Stimulated activated CD8-positive, alpha-beta memory T cell treated with anti-CD3 and anti-CD28 coated beads, Interleukin-7, amount 100 ng/mL, for 24 hours (primary cell): ENCODE data around the gene PCDH20.
"Not testable (repeated sequence)": the region's sequence is repeated elsewhere in the genome, so short reads cannot be mapped to it uniquely, and the experiment has no call there.

Source experiments
- DNase-seq: peaks from one replicate; pipeline ENCODE4 v3.0.0-alpha.2; 2020; ENCODE audit warnings: low read depth

PCDH20 gene

GRCh38 chr13:61415749-61416148, at the start of gene PCDH20:
PCDH20 (minus strand) TSS chr13:61415849; CDS start chr13:61415158, 691 bp downstream.
- no peak for DNase-seq

- no peak for DNase-seq
Observed at GRCh38 chr13:61463024-61463423, 47.4 kb upstream of the PCDH20 start.

GRCh38 chr13:61453121-61453520, 37.5 kb upstream of the PCDH20 start:
- DNase-seq, result no peak

- no peak for DNase-seq
Observed at GRCh38 chr13:61432029-61432428, 16.4 kb upstream of the PCDH20 start.

GRCh38 chr13:61423915-61424314, 8.3 kb upstream of the PCDH20 start:
- DNase-seq, result no peak

GRCh38 chr13:61417086-61417570, 1.5 kb upstream of the PCDH20 start:
- no peak for DNase-seq

- no peak for DNase-seq
Observed at GRCh38 chr13:61415058-61415721, 459 bp downstream of the PCDH20 start.

GRCh38 chr13:61414686-61415057, 977 bp downstream of the PCDH20 start:
- DNase-seq, result no peak

- no peak for DNase-seq
Observed at GRCh38 chr13:61413572-61414535, 1.8 kb downstream of the PCDH20 start.

GRCh38 chr13:61410669-61411297, 4.9 kb downstream of the PCDH20 start:
- no peak for DNase-seq

- DNase-seq, result no peak
Observed at GRCh38 chr13:61410266-61410665, 5.4 kb downstream of the PCDH20 start.

GRCh38 chr13:61408571-61408970, 7.1 kb downstream of the PCDH20 start:
- DNase-seq, result no peak

- DNase-seq, result no peak
Observed at GRCh38 chr13:61406275-61406674, 9.4 kb downstream of the PCDH20 start.

- no peak for DNase-seq
Observed at GRCh38 chr13:61396121-61396520, 19.5 kb downstream of the PCDH20 start.

- no peak for DNase-seq
Observed at GRCh38 chr13:61391426-61391825, 24.2 kb downstream of the PCDH20 start.

- DNase-seq, result no peak
Observed at GRCh38 chr13:61387694-61388093, 28.0 kb downstream of the PCDH20 start.

GRCh38 chr13:61383111-61383510, 32.5 kb downstream of the PCDH20 start:
- no peak for DNase-seq

GRCh38 chr13:61370520-61370919, 45.1 kb downstream of the PCDH20 start:
- no peak for DNase-seq

GRCh38 chr13:61364690-61365089, 51.0 kb downstream of the PCDH20 start:
- DNase-seq, result not testable (repeated sequence)

GRCh38 chr13:61362522-61362921, 53.1 kb downstream of the PCDH20 start:
- no peak for DNase-seq
